Type B pancreatic cell (in vitro differentiated cells): ENCODE data around the gene SCN4A. TPM values are rescaled to one million over a fixed set of nuclear protein-coding genes. Genes with fewer than 3 reads are reported as not detected.
A peak's percentile ranks its signal among the peaks of the same experiment; 100 is the strongest.
"Not testable (repeated sequence)": the region's sequence is repeated elsewhere in the genome, so short reads cannot be mapped to it uniquely, and the experiment has no call there.

Experiments
- DNase-seq: peaks from one replicate; pipeline ENCODE4 v3.0.0; 2021; ENCODE audit warnings: mixed read lengths; ENCODE audit not compliant: unreplicated experiment; ENCODE audit errors: extremely low spot score
- H3K27ac Mint-ChIP-seq: 2 replicates; pipeline ENCODE4 v1.8.0; 2021; ENCODE audit warnings: mild to moderate bottlenecking, mixed read lengths
- H3K27me3 Mint-ChIP-seq: 2 replicates; pipeline ENCODE4 v1.8.0; 2021; ENCODE audit warnings: mixed read lengths
- H3K36me3 Mint-ChIP-seq: 2 replicates; pipeline ENCODE4 v1.8.0; 2021; ENCODE audit warnings: mixed read lengths
- H3K4me1 Mint-ChIP-seq: one replicate; pipeline ENCODE4 v1.8.0; 2021; ENCODE audit warnings: mixed read lengths; ENCODE audit not compliant: unreplicated experiment
- H3K4me3 Mint-ChIP-seq: 2 replicates; pipeline ENCODE4 v1.8.0; 2021; ENCODE audit warnings: mild to moderate bottlenecking, mixed read lengths
- H3K9me3 Mint-ChIP-seq: 2 replicates; pipeline ENCODE4 v1.8.0; 2021; ENCODE audit warnings: mixed read lengths
- total RNA-seq: library from RNA; stranded (reverse); gene quantifications from 2 replicates; pipeline ENCODE4 v1.2.1, GENCODE V29; 2021; ENCODE audit warnings: low replicate concordance
- TF ChIP-seq, protein P1 (sequence below): fragments of 200-600 bp; sonication (generic); conservative IDR thresholded peaks from 2 replicates; pipeline ENCODE4 v1.5.0; 2021; ENCODE audit warnings: antibody characterized with exemption, mild to moderate bottlenecking

The SCN4A gene
- total RNA-seq, 1 donor from 2014 or later = 0.39 TPM

DNA sequence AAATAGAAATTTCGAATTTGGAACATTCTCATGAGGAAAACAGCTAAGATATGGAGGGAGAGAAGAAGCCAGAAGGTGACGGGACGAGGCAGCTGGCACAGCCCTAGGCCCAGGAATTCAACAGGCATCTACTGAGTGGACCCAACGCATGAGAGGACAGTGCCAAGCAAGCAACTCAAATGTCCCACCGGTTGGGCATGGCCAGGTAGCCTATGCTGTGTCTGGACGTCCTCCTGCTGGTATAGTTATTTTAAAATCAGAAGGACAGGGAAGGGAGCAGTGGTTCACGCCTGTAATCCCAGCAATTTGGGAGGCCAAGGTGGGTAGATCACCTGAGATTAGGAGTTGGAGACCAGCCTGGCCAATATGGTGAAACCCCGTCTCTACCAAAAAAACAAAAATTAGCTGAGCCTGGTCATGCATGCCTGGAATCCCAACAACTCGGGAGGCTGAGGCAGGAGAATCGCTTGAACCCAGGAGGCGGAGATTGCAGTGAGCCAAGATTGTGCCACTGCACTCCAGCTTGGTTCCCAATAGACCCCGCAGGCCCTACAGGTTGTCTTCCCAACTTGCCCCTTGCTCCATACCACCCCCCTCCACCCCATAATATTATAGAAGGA is 56.0 kb downstream of the SCN4A start:
- H3K4me1 Mint-ChIP-seq = peaks cover 5% of the 10 kb centered on the region
- peaks cover 35% of the 10 kb centered on the region for H3K27me3 Mint-ChIP-seq
- no peaks in the 10 kb centered on the region for H3K36me3 Mint-ChIP-seq
- H3K9me3 Mint-ChIP-seq = no peaks in the 10 kb centered on the region
- no peak for DNase-seq
- TF ChIP-seq, protein P1, sequence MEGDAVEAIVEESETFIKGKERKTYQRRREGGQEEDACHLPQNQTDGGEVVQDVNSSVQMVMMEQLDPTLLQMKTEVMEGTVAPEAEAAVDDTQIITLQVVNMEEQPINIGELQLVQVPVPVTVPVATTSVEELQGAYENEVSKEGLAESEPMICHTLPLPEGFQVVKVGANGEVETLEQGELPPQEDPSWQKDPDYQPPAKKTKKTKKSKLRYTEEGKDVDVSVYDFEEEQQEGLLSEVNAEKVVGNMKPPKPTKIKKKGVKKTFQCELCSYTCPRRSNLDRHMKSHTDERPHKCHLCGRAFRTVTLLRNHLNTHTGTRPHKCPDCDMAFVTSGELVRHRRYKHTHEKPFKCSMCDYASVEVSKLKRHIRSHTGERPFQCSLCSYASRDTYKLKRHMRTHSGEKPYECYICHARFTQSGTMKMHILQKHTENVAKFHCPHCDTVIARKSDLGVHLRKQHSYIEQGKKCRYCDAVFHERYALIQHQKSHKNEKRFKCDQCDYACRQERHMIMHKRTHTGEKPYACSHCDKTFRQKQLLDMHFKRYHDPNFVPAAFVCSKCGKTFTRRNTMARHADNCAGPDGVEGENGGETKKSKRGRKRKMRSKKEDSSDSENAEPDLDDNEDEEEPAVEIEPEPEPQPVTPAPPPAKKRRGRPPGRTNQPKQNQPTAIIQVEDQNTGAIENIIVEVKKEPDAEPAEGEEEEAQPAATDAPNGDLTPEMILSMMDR = no peak
- H3K27ac Mint-ChIP-seq = no peak overlapping the region
- no peak overlapping the region for H3K4me3 Mint-ChIP-seq

DNA sequence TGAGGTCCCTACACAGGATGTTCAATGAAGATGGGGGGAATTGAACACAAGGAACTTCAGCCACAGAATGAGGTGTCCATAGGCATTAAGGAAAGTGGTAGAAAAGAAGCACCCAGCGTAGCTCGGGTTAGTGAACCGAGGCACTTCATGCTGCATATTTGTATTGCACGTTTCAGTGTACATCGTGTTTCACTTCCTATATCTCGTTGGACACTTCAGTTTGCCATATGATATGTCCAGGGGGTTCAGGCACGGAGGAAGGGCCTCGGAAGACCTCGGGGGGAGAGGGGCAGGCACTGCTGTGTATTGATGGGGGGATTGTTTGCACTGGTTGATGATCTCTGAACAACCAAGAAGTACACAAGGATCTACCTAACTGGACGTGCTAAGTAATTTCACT is 57.0 kb downstream of the SCN4A start:
- not testable (repeated sequence) for H3K4me3 Mint-ChIP-seq, H3K4me1 Mint-ChIP-seq, H3K9me3 Mint-ChIP-seq, H3K27ac Mint-ChIP-seq, DNase-seq, H3K36me3 Mint-ChIP-seq
- peaks cover 40% of the 10 kb centered on the region for H3K27me3 Mint-ChIP-seq

DNA sequence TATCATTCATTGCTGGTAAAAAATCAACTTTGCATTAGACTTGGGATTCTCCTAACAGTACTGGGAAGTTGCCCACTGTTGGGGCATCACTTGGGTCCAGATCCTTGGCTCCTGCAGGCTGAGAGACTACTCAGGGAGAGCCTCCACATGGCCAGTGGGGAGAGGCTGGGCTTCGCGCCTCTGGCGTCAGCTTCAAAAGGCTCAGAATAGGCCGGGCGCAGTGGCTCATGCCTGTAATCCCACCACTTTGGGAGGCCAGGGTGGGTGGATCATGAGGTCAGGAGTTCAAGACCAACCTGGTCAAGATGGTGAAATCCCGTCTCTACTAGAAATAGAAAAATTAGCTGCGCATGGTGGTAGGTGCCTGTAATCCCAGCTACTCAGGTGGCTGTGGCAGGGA is 58.2 kb downstream of the SCN4A start:
- H3K4me1 Mint-ChIP-seq = peaks cover 5% of the 10 kb centered on the region
- no peaks in the 10 kb centered on the region for H3K9me3 Mint-ChIP-seq
- peaks cover 41% of the 10 kb centered on the region for H3K27me3 Mint-ChIP-seq
- no peak for DNase-seq
- no peaks in the 10 kb centered on the region for H3K36me3 Mint-ChIP-seq
- TF ChIP-seq, protein P1 = no peak
- H3K27ac Mint-ChIP-seq = no peak overlapping the region
- no peak overlapping the region for H3K4me3 Mint-ChIP-seq

DNA sequence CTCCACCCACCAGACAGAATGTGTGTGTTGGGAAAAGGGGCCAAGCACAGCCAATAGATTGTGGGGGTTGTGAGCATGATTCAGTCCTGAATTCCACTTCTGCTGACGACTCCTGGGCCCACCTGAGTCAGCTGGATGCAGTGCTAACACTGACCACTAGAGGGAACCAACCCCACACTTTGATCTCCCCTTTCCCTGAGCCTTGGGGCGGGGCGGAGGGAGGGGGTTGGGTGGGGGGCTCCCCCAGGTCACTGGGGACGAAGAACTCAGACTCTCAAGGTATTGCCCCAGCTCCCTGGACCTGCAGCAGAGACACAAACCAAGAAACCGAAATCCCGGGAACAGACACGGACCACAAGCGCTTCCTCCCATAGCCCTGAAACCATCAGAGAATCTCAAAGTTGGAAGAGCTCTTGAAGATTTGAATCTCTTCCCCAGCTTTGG is 61.0 kb downstream of the SCN4A start:
- DNase-seq = no peak
- no peaks in the 10 kb centered on the region for H3K4me1 Mint-ChIP-seq
- H3K9me3 Mint-ChIP-seq = no peaks in the 10 kb centered on the region
- H3K36me3 Mint-ChIP-seq = no peaks in the 10 kb centered on the region
- TF ChIP-seq, protein P1 = peak; percentile 89
- H3K27ac Mint-ChIP-seq = no peak overlapping the region
- peaks cover 47% of the 10 kb centered on the region for H3K27me3 Mint-ChIP-seq
- H3K4me3 Mint-ChIP-seq = no peak overlapping the region

DNA sequence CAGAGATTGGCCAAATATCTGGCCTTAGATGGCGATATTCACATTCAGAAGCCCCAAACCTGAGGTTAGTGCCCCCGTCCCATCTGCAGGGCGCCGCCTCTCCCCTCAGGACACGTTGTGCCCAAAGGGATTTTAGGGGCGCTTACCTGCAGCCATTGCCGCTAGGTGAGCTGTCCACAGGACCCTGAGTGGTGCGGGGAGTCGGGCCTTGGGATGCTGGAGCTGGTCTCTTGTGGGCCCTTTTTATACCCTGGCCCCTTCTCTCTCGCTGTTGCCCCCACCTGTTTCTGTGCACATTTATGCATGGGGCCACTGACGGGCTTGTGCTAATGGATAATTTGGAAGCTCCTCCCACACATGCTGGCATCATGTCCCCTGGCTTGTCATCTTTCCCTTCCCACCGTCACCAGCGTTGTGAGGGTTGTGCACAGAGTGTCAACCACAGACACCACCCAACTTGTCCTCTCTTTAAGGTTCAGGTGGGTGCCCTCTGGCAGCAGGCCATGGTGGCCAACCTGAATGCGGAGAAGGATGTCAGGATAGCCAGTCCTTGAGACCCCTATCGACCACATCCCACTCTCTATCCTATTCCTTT is 61.6 kb downstream of the SCN4A start, which contains the start of gene CSHL1:
TSS of gene CSHL1 (minus strand) at position 218 of the 595 bp plus-strand sequence. CDS start at position 156, 62 bp downstream.
- H3K36me3 Mint-ChIP-seq = no peaks in the 10 kb centered on the region
- no peaks in the 10 kb centered on the region for H3K9me3 Mint-ChIP-seq
- TF ChIP-seq, protein P1 = no peak
- H3K4me3 Mint-ChIP-seq = no peak within 1 kb of the TSS
- peaks cover 43% of the 10 kb centered on the region for H3K27me3 Mint-ChIP-seq
- no peak within 1 kb of the TSS for H3K27ac Mint-ChIP-seq
- no peak for DNase-seq
- H3K4me1 Mint-ChIP-seq = no peaks in the 10 kb centered on the region

DNA sequence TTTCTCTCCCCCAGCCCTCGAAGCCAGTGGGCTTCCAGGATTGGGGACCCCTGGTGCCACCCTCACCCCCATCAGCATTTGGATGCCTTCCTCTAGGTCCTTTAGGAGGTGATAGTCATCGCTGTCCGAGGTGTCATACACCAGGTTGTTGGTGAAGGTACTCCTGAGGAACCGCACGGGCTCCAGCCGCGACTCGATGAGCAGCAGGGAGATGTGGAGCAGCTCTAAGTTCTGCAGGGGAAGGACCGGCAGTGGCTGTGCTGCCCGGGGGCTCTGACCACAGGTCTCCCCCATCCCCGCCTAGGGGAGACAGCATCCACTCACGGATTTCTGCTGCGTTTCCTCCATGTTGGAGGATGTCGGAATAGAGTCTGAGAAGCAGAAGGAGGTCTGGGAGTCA is 62.6 kb downstream of the SCN4A start:
- Mint-ChIP-seq H3K36me3 (no peaks in the 10 kb centered on the region), H3K4me1 (no peaks in the 10 kb centered on the region), H3K27me3 (peaks cover 35% of the 10 kb centered on the region), H3K27ac (no peak overlapping the region), H3K4me3 (no peak overlapping the region), H3K9me3 (no peaks in the 10 kb centered on the region)
- DNase-seq = no peak
- TF ChIP-seq, protein P1 = no peak

DNA sequence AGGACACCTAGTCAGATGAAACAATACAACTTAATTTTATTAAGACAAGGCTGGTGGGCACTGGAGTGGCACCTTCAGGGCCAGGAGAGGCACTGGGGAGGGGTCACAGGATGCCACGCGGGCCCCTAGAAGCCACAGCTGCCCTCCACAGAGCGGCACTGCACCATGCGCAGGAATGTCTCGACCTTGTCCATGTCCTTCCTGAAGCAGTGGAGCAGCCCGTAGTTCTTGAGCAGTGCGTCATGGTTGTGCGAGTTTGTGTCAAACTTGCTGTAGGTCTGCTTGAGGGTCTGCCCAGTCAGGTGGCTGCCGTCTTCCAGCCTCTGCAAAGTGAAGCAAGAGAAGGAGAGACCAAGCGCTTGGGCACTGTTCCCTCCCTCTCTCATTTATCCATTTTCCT is 63.1 kb downstream of the SCN4A start:
- H3K9me3 Mint-ChIP-seq, DNase-seq, H3K27ac Mint-ChIP-seq, H3K4me3 Mint-ChIP-seq, H3K36me3 Mint-ChIP-seq, H3K4me1 Mint-ChIP-seq: not testable (repeated sequence)
- H3K27me3 Mint-ChIP-seq = peaks cover 35% of the 10 kb centered on the region
